Fibroblast of lung (primary cell): ENCODE results near the gene ZBTB16. TPM values are rescaled to one million over a fixed set of nuclear protein-coding genes. Genes with fewer than 3 reads are reported as not detected.

Experiments used
- DNase-seq, 2 donors: peaks; one replicate each; pipeline versions ENCODE4 v3.0.0 to v3.0.0-alpha.2; 2010; ENCODE audit warnings: low read depth in 2 of 2
- H2AFZ ChIP-seq: 2 replicates; pipeline ENCODE4 v1.5.1; 2012; ENCODE audit warnings: low read length, control low read depth, inconsistent platforms
- H3K27ac ChIP-seq: 2 replicates; pipeline ENCODE4 v1.5.1; 2011; ENCODE audit warnings: low read length, control low read depth; ENCODE audit not compliant: insufficient read depth
- H3K27me3 ChIP-seq: 2 replicates; pipeline ENCODE4 v1.5.1; 2011; ENCODE audit warnings: mild to moderate bottlenecking, low read length; ENCODE audit not compliant: control insufficient read depth, insufficient read depth
- H3K36me3 ChIP-seq: 2 replicates; pipeline ENCODE4 v1.5.1; 2011; ENCODE audit warnings: low read length; ENCODE audit not compliant: control insufficient read depth, insufficient read depth
- H3K4me1 ChIP-seq: 2 replicates; pipeline ENCODE4 v1.5.1; 2011; ENCODE audit warnings: low read length; ENCODE audit not compliant: control insufficient read depth, insufficient read depth; ENCODE audit errors: extremely low read depth
- H3K4me2 ChIP-seq: 2 replicates; pipeline ENCODE4 v1.5.1; 2011; ENCODE audit warnings: low read length, control low read depth; ENCODE audit not compliant: insufficient read depth; ENCODE audit errors: extremely low read depth
- H3K4me3 ChIP-seq, 4 experiments: fragments of 200-600 bp in 1 of 4; sonication (generic) in 1 of 4; replicated peaks in 1 of 4; 2 replicates each; pipeline ENCODE4 v1.5.1; 2011 to 2016; ENCODE audit warnings: low read length in 4 of 4, low read depth in 3 of 4, mild to moderate bottlenecking in 3 of 4, control low read depth in 2 of 4, inconsistent platforms in 1 of 4, mixed read lengths in 1 of 4; ENCODE audit not compliant: insufficient read depth in 1 of 4; ENCODE audit errors: control extremely low read depth in 1 of 4
- H3K79me2 ChIP-seq: 2 replicates; pipeline ENCODE4 v1.5.1; 2012; ENCODE audit warnings: mild to moderate bottlenecking, low read length, inconsistent platforms; ENCODE audit not compliant: control insufficient read depth, insufficient read depth
- H3K9ac ChIP-seq: 2 replicates; pipeline ENCODE4 v1.5.1; 2011; ENCODE audit warnings: mild to moderate bottlenecking, low read length, control low read depth; ENCODE audit not compliant: insufficient read depth
- H3K9me3 ChIP-seq: 2 replicates; pipeline ENCODE4 v1.5.1; 2012; ENCODE audit warnings: low read depth, low read length; ENCODE audit not compliant: control insufficient read depth, insufficient read depth
- H4K20me1 ChIP-seq: 2 replicates; pipeline ENCODE4 v1.5.1; 2011; ENCODE audit warnings: low read length; ENCODE audit not compliant: control insufficient read depth, insufficient read depth; ENCODE audit errors: extremely low read depth
- EZH2 ChIP-seq: IDR thresholded peaks from 2 replicates; pipeline ENCODE4 v1.5.1; 2012; ENCODE audit warnings: low read length, control low read depth, mild to moderate bottlenecking; ENCODE audit errors: missing control alignments
- polyA plus RNA-seq, 2 donors: library from polyadenylated mRNA; depleted of rRNA in 1 of 2; stranded (reverse) in 1 of 2; unstranded in 1 of 2; fragments of >200 nt; gene quantifications; 2 replicates each; pipeline ENCODE4 v1.2.1, GENCODE V29; 2011 to 2012; ENCODE audit warnings: missing spikeins in 1 of 2
- total RNA-seq: library from RNA; depleted of rRNA; stranded (reverse); fragments of >200 nt; gene quantifications from 2 replicates; pipeline ENCODE4 v1.2.1, GENCODE V29; 2014
- TF ChIP-seq, protein P1 (sequence below), 2 donors: IDR thresholded peaks in 1 of 2; conservative IDR thresholded peaks in 1 of 2; 1 replicate in 1 of 2; 2 replicates in 1 of 2; pipeline ENCODE4 v1.5.1; 2011 to 2012; ENCODE audit warnings: low read length in 2 of 2, control low read depth in 1 of 2, inconsistent platforms in 1 of 2, low read depth in 1 of 2, mild to moderate bottlenecking in 1 of 2

ZBTB16 gene
- total and polyA plus RNA-seq, 2 donors (not counting 1 experiment from before 2014, with no cell fraction given) = not detected

DNA sequence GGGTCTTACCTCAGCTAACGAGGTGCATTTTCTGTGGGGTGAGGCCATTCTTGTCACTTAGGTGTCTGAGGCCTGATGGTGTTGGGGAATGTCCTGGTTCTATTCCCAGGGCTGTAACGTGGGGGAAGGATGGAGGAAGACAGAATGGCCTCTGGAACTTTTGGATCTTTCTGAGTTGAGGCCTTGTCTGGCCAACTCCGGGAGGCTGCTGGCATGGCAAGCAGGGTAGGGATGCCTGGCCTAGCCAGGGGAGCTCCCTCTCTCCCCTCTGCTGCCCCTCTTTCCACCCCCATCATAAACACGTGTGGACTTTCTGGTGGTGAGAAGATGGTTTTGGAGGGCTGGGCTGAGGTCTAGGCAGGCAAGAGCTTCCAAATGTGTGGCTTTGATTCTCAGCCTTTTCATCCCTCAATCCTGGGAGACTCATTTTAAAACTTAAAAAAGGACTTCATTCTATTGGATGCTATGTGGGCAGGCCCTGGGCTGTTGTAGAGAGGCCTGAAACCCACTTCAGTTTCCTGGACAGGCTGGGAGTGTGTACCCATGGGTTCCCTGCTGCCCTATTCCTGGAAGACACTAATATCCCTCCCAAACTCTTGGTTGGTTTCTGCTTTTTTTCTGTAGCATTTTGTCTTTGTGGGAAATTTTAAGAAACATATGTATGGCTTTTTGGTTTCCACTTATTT, 30.9 kb downstream of the ZBTB16 start:
- Histone ChIP-seq H3K9ac (no peak overlapping the region), H2AFZ (no peak overlapping the region), H3K9me3 (no peaks in the 10 kb centered on the region), H3K4me2 (no peak overlapping the region), H3K4me3 (no peak overlapping the region), H3K4me1 (no peaks in the 10 kb centered on the region), H4K20me1 (no peaks in the 10 kb centered on the region), H3K79me2 (no peaks in the 10 kb centered on the region), H3K36me3 (no peaks in the 10 kb centered on the region), H3K27me3 (no peaks in the 10 kb centered on the region), H3K27ac (no peak overlapping the region)
- TF ChIP-seq, protein P1, sequence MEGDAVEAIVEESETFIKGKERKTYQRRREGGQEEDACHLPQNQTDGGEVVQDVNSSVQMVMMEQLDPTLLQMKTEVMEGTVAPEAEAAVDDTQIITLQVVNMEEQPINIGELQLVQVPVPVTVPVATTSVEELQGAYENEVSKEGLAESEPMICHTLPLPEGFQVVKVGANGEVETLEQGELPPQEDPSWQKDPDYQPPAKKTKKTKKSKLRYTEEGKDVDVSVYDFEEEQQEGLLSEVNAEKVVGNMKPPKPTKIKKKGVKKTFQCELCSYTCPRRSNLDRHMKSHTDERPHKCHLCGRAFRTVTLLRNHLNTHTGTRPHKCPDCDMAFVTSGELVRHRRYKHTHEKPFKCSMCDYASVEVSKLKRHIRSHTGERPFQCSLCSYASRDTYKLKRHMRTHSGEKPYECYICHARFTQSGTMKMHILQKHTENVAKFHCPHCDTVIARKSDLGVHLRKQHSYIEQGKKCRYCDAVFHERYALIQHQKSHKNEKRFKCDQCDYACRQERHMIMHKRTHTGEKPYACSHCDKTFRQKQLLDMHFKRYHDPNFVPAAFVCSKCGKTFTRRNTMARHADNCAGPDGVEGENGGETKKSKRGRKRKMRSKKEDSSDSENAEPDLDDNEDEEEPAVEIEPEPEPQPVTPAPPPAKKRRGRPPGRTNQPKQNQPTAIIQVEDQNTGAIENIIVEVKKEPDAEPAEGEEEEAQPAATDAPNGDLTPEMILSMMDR (conservative IDR thresholded peaks at IDR 0.05 in 1 of 2, IDR thresholded peaks at IDR 0.05 in 1 of 2; ENCODE audit: low read depth in 1 of 2, low read length in 2 of 2) = no peak
- no peak for TF ChIP-seq EZH2
- no peak for DNase-seq

DNA sequence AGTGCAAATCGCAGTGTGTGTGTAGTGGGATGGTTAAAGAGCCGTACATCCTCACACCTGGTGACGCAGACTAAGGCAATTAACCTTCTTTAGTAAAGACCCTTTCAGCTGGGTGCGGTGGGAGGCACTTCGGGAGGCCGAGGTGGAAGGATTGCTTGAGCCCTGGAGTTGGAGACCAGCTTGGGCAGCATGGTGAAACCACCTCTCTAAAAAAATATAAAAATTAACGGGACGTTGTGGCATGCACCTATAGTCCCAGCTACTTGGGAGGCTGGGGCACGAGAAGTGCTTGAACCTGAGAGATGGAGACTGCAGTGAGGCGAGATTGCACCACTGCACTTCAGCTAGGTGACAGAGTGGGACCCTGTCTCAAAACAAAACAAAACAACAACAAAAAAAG, 31.5 kb downstream of the ZBTB16 start:
- no peaks in the 10 kb centered on the region for H3K4me1 ChIP-seq
- DNase-seq = no peak
- H3K4me2 ChIP-seq = no peak overlapping the region
- H3K79me2 ChIP-seq = no peaks in the 10 kb centered on the region
- no peak overlapping the region for H3K27ac ChIP-seq
- H3K36me3 ChIP-seq = no peaks in the 10 kb centered on the region
- no peaks in the 10 kb centered on the region for H3K27me3 ChIP-seq
- H3K9me3 ChIP-seq = no peaks in the 10 kb centered on the region
- no peak overlapping the region for H3K4me3 ChIP-seq
- TF ChIP-seq, protein P1 (conservative IDR thresholded peaks at IDR 0.05 in 1 of 2, IDR thresholded peaks at IDR 0.05 in 1 of 2; ENCODE audit: low read depth in 1 of 2, low read length in 2 of 2) = no peak
- TF ChIP-seq EZH2 = no peak
- H4K20me1 ChIP-seq = no peaks in the 10 kb centered on the region
- no peak overlapping the region for H3K9ac ChIP-seq
- no peak overlapping the region for H2AFZ ChIP-seq

DNA sequence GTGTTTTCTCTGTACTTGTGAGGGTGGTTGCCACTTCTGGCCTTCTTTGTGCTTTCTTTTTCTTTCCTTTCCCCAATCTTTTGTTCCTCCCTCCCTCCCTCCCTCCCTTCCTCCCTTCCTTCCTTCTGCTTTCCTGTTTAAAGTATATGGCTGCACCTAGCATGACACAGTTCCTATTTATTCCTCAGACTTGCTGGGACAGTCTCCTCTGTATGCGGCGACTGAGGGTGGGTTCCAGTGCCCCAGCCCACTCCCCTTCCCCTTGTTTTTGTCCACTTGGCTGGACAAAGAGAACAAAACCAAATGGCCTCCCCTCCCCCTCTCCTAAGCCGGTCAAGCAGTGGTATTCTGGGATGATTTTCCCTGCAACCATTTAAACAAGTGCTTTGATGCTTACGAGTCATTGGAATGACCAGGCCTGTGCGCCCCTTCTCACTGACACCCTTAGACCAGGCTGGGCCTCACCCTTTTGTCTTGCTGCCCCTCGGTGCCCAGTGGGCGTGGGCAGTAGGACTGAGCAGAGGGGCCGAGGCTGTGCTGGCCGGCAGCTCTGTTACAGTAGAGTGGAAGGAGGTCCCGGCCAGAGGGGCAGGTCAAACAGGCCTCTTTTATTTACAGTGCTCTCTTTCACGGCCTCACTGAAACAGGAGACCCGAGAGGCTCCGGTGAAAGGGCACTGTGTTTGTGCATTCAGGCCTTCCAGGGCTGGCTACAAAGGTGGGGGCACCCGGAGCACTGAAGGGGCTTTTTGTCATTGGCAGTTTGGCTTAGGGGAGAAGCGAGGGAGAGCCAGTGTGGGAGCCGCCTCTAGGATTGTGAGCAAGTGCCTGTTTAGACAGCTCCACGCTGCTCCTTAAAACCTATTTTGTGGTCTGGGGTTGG, 32.2 kb downstream of the ZBTB16 start:
- Histone ChIP-seq H3K9ac (no peak overlapping the region), H3K4me3 (no peak overlapping the region), H3K27ac (no peak overlapping the region), H3K79me2 (no peaks in the 10 kb centered on the region), H3K36me3 (no peaks in the 10 kb centered on the region), H3K27me3 (no peaks in the 10 kb centered on the region), H3K4me1 (no peaks in the 10 kb centered on the region), H3K9me3 (no peaks in the 10 kb centered on the region), H3K4me2 (no peak overlapping the region), H4K20me1 (no peaks in the 10 kb centered on the region), H2AFZ (no peak overlapping the region)
- no peak for TF ChIP-seq EZH2
- TF ChIP-seq, protein P1 (conservative IDR thresholded peaks at IDR 0.05 in 1 of 2, IDR thresholded peaks at IDR 0.05 in 1 of 2; ENCODE audit: low read depth in 1 of 2, low read length in 2 of 2) = no peak
- DNase-seq = no peak
